ENCODE results near the gene NRXN3.

NRXN3 gene

GRCh38 chr14:78637489-78637888 is 467.3 kb downstream of the NRXN3 start:
- no peak for DNase-seq (ENCODE audit: low read depth in 1 of 2, low spot score in 1 of 2)

- DNase-seq (ENCODE audit: low read depth in 1 of 2, low spot score in 1 of 2) = no peak
Observed at GRCh38 chr14:78637908-78638475, 467.8 kb downstream of the NRXN3 start.

GRCh38 chr14:78638926-78639325 is 468.8 kb downstream of the NRXN3 start:
- no peak for DNase-seq (ENCODE audit: low read depth in 1 of 2, low spot score in 1 of 2)

GRCh38 chr14:78644824-78645559 is 474.8 kb downstream of the NRXN3 start:
- DNase-seq (ENCODE audit: low read depth in 1 of 2, low spot score in 1 of 2) = no peak

GRCh38 chr14:78652727-78653126 is 482.6 kb downstream of the NRXN3 start:
- no peak for DNase-seq (ENCODE audit: low read depth in 1 of 2, low spot score in 1 of 2)

GRCh38 chr14:78653173-78653572 is 483.0 kb downstream of the NRXN3 start:
- no peak for DNase-seq (ENCODE audit: low read depth in 1 of 2, low spot score in 1 of 2)

- DNase-seq (ENCODE audit: low read depth in 1 of 2, low spot score in 1 of 2) = no peak
Observed at GRCh38 chr14:78657451-78657850, 487.3 kb downstream of the NRXN3 start.

GRCh38 chr14:78664841-78665240 is 494.7 kb downstream of the NRXN3 start:
- no peak for DNase-seq (ENCODE audit: low read depth in 1 of 2, low spot score in 1 of 2)

- no peak for DNase-seq (ENCODE audit: low read depth in 1 of 2, low spot score in 1 of 2)
Observed at GRCh38 chr14:78666336-78667056, 496.3 kb downstream of the NRXN3 start.

GRCh38 chr14:78667141-78667540 is 497.0 kb downstream of the NRXN3 start:
- DNase-seq (ENCODE audit: low read depth in 1 of 2, low spot score in 1 of 2) = no peak

- DNase-seq (ENCODE audit: low read depth in 1 of 2, low spot score in 1 of 2) = no peak
Observed at GRCh38 chr14:78673845-78674244, 503.7 kb downstream of the NRXN3 start.

- no peak for DNase-seq (ENCODE audit: low read depth in 1 of 2, low spot score in 1 of 2)
Observed at GRCh38 chr14:78674820-78675219, 504.6 kb downstream of the NRXN3 start.

- no peak for DNase-seq (ENCODE audit: low read depth in 1 of 2, low spot score in 1 of 2)
Observed at GRCh38 chr14:78683206-78683605, 513.0 kb downstream of the NRXN3 start.

- no peak for DNase-seq (ENCODE audit: low read depth in 1 of 2, low spot score in 1 of 2)
Observed at GRCh38 chr14:78683981-78684380, 513.8 kb downstream of the NRXN3 start.

GRCh38 chr14:78688503-78688902 is 518.3 kb downstream of the NRXN3 start:
- no peak for DNase-seq (ENCODE audit: low read depth in 1 of 2, low spot score in 1 of 2)

GRCh38 chr14:78690836-78691235 is 520.7 kb downstream of the NRXN3 start:
- DNase-seq (ENCODE audit: low read depth in 1 of 2, low spot score in 1 of 2) = no peak

- DNase-seq (ENCODE audit: low read depth in 1 of 2, low spot score in 1 of 2) = no peak
Observed at GRCh38 chr14:78697341-78697740, 527.2 kb downstream of the NRXN3 start.

GRCh38 chr14:78698991-78699390 is 528.8 kb downstream of the NRXN3 start:
- no peak for DNase-seq (ENCODE audit: low read depth in 1 of 2, low spot score in 1 of 2)

GRCh38 chr14:78700236-78700635 is 530.1 kb downstream of the NRXN3 start:
- DNase-seq (ENCODE audit: low read depth in 1 of 2, low spot score in 1 of 2) = no peak

GRCh38 chr14:78701246-78701645 is 531.1 kb downstream of the NRXN3 start:
- DNase-seq (ENCODE audit: low read depth in 1 of 2, low spot score in 1 of 2) = no peak

- no peak for DNase-seq (ENCODE audit: low read depth in 1 of 2, low spot score in 1 of 2)
Observed at GRCh38 chr14:78704965-78705364, 534.8 kb downstream of the NRXN3 start.

- DNase-seq (ENCODE audit: low read depth in 1 of 2, low spot score in 1 of 2) = no peak
Observed at GRCh38 chr14:78705989-78706388, 535.8 kb downstream of the NRXN3 start.

All from stimulated activated CD4-positive, alpha-beta T cell treated with anti-CD3 and anti-CD28 coated beads, Interleukin-15, amount 100 ng/mL, for 1 hour (primary cell).